Frontal cortex (tissue), 4 donors: ENCODE results near the gene OXTR. TPM values are rescaled to one million over a fixed set of nuclear protein-coding genes. Genes with fewer than 3 reads are reported as not detected.
A peak's percentile ranks its signal among the peaks of the same experiment; 100 is the strongest.

Experiments
- DNase-seq, 2 donors: peaks; one replicate each; pipeline ENCODE4 v3.0.0; 2012; ENCODE audit warnings: low spot score in 2 of 2
- FAIRE-seq: peaks from 2 replicates; lab custom pipeline; 2012; peaks lifted over from hg19 to GRCh38; lab: Jason Lieb, UNC
- total RNA-seq: library from RNA; depleted of rRNA; stranded (reverse); fragments of >200 nt; gene quantifications from one replicate; pipeline ENCODE4 v1.2.3, GENCODE V29; 2014
- donor health status: control.
- donor health status: control.
- donor health status: control.

Gene OXTR
- 2.0 TPM for total RNA-seq

DNA sequence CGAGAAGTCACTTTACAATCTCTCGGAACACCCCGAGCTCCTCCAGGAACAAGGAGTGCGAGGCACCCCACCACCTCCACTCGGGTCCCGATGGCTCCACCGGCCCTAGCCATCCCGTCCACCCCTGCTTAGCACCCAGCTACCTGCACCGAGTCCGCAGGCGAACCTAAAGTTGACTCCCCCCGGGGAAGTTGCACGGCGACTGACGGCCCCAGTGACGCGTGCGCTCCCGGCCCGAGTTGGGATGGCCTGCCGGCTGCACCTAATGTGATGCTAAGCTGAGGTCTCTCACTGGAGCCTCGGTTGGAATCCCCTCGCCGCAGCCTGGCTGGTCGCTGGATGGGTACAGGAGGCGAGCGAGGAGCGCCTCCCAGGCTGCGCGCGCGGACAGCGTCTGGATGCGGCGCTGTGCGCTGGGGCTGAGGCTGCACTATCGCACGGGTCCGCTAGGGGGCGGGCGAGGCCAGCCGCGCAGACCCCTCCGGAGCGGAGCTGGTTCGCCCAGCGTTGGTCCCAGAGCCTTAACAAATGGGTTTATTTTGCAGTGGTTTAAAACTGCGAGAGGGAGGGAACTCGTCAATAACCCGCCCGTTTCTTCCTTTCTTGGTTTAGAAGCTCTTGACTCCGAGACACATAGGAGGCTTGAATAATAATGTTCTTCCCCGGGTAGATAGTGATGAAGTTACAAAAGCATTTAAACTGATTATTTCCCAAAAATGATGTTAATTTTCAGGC, at the start of gene OXTR:
TSS of gene OXTR (minus strand) at position 526 of the 735 bp plus-strand sequence. CDS start 1,426 bp downstream, outside the sequence.
- DNase-seq (peak; percentile 83 to 88), FAIRE-seq (no peak)

- DNase-seq: no peak
- FAIRE-seq: no peak
Measured at GRCh38 chr3:8817486-8817885, 48.1 kb upstream of the OXTR start.

GRCh38 chr3:8816106-8816505, 46.7 kb upstream of the OXTR start:
- FAIRE-seq (no peak), DNase-seq (no peak)

- no peak for FAIRE-seq
- DNase-seq: no peak
Measured at GRCh38 chr3:8813411-8813810, 44.0 kb upstream of the OXTR start.

- FAIRE-seq: no peak
- no peak for DNase-seq
Measured at GRCh38 chr3:8810561-8810960, 41.1 kb upstream of the OXTR start.

- DNase-seq: no peak
Measured at GRCh38 chr3:8805774-8806173, 36.4 kb upstream of the OXTR start.

GRCh38 chr3:8802256-8802655, 32.8 kb upstream of the OXTR start:
- FAIRE-seq (no peak), DNase-seq (no peak)

More at GRCh38 chr3:8805774-8806173, 36.4 kb upstream of the OXTR start:
- no peak for FAIRE-seq

- FAIRE-seq (no peak), DNase-seq (no peak)
Measured at GRCh38 chr3:8800016-8800415, 30.6 kb upstream of the OXTR start.

- FAIRE-seq: no peak
- no peak for DNase-seq
Measured at GRCh38 chr3:8794247-8794646, 24.8 kb upstream of the OXTR start.

DNA sequence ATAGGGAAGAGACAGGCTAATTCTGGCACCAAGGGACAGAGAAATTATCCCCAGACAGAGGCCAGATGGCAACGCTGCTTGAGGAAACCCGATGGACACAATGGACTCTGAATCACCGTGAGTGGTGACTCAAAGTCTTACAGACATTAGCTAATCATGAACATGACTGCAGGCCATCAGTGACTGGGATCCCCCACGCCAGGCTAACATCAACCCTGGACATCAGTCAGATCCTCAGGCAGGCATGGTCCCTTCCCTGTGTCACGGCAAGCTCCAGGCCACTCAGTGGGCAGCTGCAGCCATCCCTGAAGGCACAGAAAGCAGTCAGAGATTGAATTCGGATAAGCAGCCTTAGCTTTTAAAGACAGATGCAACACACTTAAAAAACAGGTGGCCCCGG, 23.8 kb upstream of the OXTR start:
- no peak for FAIRE-seq
- DNase-seq: no peak

DNA sequence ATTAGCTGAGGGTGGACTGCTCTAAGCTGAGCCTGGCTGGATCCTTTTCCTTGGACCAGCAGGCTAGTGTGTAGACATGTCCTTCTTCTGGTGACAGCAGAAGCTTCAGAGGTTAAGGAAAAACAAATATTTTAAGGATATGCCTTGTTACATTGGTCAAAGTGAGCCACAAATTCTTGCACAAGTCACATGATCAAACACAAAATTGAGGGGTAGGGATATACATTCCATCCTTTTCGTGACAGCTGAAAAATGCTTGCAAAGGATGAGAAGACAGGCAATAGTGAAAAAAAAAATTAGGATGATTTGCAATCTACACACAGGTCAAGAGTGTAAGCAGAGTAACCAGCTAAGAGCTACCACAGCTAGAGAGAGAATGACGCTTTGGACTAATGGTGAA, 21.1 kb upstream of the OXTR start:
- FAIRE-seq (no peak), DNase-seq (no peak)

- no peak for DNase-seq
- FAIRE-seq: no peak
Measured at GRCh38 chr3:8784676-8785435, 15.4 kb upstream of the OXTR start.

DNA sequence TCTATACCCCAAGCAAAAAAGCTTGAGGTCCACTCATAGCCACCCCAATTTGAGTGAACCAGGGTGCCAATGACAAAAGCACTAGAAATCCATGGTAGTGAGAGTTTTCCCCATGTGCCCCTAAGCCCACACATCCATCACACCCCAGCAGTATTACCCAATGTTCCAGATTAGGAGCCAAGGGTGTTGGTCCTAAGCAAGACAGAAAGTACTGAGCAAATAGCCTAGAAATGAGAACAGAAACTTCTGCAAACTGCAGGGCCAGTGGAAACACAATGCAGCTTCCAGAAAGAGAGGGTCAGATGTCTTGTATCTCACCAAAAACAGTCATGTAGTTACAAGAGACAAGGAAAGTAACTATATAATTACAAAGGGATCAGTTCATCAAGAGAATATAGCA, 10.9 kb upstream of the OXTR start:
- FAIRE-seq (no peak), DNase-seq (no peak)

- no peak for DNase-seq
- no peak for FAIRE-seq
Measured at GRCh38 chr3:8778475-8778874, 9.1 kb upstream of the OXTR start.

DNA sequence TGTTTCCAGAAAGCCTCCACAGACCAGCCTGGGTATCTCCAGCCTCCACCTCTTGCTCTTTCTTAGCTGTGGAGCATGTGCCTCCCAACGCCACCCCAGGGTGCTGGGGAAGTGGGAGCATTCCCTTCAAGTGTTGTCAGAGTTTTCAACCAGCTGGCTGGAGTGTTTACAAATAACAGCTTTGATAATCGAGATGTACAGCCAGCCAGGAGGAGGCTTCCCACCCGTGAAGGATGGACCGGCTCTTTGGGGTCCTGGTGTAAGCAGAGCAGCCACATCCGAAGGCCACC, 8.5 kb upstream of the OXTR start:
- FAIRE-seq: no peak
- DNase-seq: no peak

DNA sequence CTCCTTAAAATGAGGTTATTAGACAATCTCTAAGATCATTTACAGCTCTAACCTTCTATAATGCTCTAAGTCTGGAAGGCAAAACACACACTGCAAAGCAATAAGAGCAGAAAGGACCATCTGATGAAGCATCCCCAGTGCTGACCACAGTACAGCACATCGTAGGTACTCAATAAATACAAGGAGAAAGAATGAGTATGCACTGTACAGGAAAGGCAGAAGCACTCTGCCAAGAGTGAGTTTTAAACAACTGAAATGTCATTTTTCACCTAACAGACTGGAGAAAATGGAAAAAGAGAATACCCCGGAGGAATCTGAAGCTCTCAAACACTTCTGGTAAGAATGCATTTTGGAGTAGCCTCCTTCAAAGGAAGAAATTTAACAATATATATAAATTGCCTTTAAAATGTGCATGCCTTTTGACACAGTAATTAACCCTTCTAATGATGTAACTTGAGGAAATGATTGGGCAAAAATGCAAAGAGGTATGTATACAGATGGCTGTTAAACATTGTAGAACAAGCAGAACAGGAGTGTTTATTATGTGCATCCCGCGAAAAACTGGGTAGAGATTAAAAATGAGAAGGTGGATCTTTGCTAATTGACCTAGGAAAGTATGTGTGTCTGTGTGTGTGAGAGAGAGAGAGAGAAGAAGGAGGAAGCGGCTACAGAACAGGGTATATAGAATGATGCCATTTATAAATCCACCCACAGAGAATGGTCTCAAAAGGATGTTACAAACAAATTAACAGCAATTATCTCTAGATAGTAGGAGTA, 8.0 kb upstream of the OXTR start:
- FAIRE-seq (no peak), DNase-seq (no peak)

DNA sequence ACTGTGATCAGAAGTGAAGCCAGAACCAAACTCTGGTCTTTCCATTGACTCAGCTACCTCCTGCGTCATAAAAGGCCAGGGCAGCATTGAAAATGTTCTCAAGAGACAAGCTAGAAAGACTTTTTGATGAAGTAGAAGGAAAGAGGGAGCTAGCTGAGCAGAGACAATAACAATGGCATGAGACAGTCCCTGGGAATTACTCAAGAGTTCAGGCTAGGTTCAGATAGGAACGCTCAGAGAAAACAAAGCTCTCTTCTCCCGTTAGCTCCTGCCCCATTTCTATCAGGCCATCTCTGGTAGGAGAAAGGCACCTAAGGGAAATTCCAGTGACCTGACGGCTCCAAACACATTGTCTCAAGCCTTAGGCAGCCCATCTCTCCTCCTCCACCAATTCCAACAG, 7.0 kb upstream of the OXTR start:
- FAIRE-seq (no peak), DNase-seq (no peak)

DNA sequence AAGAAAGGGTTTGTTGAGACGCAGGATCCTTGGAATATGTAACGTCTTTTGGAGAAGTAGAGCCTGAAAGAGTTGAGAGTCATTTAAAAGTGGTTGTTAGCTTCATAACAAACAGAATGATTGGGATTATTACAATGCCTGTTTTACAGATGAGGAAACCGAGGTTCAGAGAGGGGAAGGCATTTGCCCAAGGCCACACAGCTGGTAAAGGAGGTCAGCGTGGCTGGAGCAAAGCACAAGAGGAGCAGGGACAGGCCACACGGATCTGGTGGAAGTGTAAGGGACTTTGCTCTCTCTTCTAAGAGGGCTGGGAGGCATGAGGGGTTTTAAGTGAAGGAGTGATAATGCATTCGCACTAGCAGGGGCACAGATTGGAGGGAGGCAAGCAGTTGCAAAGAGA, 6.2 kb upstream of the OXTR start:
- FAIRE-seq (no peak), DNase-seq (no peak)

DNA sequence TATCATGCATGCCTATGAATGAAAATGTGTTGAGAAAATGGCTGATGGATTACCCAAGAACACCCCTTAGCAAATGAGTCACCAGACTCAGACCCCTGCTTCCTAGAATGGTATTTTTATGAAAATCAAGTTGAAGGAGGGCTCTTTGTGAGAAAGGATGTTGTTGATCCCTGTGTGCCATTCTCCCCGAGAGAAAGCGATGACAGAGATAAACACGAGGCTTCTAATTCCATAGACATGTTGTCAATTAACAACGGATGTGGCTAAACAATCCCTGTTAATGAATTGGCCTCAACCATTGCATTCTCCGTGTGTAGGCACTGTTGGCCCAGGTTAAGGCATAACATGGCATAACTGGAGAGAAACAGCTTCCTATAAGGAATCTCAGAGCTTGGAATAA, 5.8 kb upstream of the OXTR start:
- FAIRE-seq: no peak
- DNase-seq: no peak

DNA sequence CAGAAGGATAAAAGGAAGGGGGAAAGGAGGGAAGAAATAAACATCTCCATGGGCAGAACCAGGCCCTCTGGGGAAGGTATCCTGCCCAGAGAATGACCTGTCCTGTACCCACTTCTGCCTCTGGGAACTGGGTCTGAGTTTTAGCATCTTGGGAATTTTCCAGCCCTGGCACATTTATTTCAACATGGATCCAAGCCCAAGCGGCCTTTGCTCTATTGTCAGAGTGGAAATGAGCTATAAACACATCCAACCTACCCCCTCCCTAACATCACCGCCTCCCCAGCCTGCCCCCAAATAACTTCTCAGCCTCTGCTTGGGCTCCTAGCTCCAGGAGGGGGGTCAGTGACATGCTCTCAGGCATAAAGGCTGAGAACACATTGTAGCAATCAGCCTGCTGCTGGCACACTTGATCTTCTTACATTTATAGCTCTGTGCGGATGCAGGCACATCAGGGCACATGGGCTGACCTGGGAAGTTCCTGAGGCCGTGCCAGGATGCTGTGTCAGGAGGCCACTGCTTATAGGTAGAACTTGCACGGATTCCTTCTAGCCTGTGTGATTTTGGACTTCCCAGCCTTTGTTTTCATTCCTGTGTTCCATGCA, 4.6 kb upstream of the OXTR start:
- no peak for DNase-seq

More for the DNA sequence above, 4.6 kb upstream of the OXTR start:
- FAIRE-seq: no peak
